Measurements from ENCODE around the gene SYN1. TPM values are rescaled to one million over a fixed set of nuclear protein-coding genes. Genes with fewer than 3 reads are reported as not detected.

SYN1 gene
- total and polyA plus RNA-seq, 2 experiments from 2014 or later = 3.6 to 6.7 TPM

DNA sequence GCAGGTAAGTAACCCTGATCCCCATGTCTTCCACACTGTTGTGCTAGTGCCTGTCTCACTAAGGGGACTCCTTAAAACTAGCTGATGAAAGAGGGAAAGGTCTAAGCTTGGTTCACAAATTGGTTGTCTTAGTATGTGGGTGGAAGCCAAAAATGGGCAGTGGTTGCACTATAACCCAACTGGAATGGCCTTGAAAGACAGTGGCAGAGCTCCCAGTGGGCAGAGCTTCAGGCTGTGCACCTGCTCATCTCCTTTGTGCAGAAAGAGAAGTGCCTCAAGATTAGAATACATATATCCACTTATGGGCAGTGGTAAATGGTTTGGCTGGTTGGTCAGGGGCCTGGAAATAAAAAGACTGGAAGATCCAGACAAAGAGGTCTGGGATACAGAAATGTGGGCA lies 7.2 kb downstream of the SYN1 start (continued):
- TF ChIP-seq, protein P1, sequence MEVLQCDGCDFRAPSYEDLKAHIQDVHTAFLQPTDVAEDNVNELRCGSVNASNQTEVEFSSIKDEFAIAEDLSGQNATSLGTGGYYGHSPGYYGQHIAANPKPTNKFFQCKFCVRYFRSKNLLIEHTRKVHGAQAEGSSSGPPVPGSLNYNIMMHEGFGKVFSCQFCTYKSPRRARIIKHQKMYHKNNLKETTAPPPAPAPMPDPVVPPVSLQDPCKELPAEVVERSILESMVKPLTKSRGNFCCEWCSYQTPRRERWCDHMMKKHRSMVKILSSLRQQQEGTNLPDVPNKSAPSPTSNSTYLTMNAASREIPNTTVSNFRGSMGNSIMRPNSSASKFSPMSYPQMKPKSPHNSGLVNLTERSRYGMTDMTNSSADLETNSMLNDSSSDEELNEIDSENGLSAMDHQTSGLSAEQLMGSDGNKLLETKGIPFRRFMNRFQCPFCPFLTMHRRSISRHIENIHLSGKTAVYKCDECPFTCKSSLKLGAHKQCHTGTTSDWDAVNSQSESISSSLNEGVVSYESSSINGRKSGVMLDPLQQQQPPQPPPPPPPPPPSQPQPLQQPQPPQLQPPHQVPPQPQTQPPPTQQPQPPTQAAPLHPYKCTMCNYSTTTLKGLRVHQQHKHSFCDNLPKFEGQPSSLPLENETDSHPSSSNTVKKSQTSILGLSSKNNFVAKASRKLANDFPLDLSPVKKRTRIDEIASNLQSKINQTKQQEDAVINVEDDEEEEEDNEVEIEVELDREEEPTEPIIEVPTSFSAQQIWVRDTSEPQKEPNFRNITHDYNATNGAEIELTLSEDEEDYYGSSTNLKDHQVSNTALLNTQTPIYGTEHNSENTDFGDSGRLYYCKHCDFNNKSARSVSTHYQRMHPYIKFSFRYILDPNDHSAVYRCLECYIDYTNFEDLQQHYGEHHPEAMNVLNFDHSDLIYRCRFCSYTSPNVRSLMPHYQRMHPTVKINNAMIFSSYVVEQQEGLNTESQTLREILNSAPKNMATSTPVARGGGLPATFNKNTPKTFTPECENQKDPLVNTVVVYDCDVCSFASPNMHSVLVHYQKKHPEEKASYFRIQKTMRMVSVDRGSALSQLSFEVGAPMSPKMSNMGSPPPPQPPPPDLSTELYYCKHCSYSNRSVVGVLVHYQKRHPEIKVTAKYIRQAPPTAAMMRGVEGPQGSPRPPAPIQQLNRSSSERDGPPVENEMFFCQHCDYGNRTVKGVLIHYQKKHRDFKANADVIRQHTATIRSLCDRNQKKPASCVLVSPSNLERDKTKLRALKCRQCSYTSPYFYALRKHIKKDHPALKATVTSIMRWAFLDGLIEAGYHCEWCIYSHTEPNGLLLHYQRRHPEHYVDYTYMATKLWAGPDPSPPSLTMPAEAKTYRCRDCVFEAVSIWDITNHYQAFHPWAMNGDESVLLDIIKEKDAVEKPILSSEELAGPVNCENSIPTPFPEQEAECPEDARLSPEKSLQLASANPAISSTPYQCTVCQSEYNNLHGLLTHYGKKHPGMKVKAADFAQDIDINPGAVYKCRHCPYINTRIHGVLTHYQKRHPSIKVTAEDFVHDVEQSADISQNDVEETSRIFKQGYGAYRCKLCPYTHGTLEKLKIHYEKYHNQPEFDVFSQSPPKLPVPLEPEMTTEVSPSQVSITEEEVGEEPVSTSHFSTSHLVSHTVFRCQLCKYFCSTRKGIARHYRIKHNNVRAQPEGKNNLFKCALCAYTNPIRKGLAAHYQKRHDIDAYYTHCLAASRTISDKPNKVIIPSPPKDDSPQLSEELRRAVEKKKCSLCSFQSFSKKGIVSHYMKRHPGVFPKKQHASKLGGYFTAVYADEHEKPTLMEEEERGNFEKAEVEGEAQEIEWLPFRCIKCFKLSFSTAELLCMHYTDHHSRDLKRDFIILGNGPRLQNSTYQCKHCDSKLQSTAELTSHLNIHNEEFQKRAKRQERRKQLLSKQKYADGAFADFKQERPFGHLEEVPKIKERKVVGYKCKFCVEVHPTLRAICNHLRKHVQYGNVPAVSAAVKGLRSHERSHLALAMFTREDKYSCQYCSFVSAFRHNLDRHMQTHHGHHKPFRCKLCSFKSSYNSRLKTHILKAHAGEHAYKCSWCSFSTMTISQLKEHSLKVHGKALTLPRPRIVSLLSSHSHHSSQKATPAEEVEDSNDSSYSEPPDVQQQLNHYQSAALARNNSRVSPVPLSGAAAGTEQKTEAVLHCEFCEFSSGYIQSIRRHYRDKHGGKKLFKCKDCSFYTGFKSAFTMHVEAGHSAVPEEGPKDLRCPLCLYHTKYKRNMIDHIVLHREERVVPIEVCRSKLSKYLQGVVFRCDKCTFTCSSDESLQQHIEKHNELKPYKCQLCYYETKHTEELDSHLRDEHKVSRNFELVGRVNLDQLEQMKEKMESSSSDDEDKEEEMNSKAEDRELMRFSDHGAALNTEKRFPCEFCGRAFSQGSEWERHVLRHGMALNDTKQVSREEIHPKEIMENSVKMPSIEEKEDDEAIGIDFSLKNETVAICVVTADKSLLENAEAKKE (CRISPR knock-in tag; IDR thresholded peaks at IDR 0.05) = no peak
- no peak for TF ChIP-seq ZNF331 (CRISPR knock-in tag; IDR thresholded peaks at IDR 0.05; ENCODE audit: low read depth)
- TF ChIP-seq, protein P2, sequence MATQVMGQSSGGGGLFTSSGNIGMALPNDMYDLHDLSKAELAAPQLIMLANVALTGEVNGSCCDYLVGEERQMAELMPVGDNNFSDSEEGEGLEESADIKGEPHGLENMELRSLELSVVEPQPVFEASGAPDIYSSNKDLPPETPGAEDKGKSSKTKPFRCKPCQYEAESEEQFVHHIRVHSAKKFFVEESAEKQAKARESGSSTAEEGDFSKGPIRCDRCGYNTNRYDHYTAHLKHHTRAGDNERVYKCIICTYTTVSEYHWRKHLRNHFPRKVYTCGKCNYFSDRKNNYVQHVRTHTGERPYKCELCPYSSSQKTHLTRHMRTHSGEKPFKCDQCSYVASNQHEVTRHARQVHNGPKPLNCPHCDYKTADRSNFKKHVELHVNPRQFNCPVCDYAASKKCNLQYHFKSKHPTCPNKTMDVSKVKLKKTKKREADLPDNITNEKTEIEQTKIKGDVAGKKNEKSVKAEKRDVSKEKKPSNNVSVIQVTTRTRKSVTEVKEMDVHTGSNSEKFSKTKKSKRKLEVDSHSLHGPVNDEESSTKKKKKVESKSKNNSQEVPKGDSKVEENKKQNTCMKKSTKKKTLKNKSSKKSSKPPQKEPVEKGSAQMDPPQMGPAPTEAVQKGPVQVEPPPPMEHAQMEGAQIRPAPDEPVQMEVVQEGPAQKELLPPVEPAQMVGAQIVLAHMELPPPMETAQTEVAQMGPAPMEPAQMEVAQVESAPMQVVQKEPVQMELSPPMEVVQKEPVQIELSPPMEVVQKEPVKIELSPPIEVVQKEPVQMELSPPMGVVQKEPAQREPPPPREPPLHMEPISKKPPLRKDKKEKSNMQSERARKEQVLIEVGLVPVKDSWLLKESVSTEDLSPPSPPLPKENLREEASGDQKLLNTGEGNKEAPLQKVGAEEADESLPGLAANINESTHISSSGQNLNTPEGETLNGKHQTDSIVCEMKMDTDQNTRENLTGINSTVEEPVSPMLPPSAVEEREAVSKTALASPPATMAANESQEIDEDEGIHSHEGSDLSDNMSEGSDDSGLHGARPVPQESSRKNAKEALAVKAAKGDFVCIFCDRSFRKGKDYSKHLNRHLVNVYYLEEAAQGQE (IDR thresholded peaks at IDR 0.05; ENCODE audit: unreplicated experiment) = no peak

DNA sequence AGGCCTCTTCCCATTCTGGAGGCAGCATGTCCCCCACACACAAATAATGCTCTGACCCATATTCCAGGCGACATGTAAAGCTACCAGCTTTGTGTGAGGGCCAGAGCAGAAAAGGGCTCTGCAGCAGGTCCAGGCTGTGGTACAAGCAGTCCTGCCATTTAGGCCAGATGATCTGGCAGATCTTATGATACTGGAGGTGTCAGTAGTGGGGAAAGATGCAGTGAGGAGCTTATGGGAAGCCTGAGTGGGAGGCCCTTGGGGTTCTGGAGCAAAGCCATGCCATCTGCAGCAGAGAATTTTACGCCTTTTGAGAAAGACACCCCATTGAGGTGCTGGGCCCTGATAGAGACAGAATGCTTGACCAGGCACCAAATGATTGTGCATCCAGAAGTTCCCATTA lies 7.7 kb downstream of the SYN1 start:
- H3K9me2 ChIP-seq (ENCODE audit: insufficient read depth) = no peaks in the 10 kb centered on the region
- no peak overlapping the region for H3K27ac Mint-ChIP-seq
- no peaks in the 10 kb centered on the region for H3K27me3 ChIP-seq (ENCODE audit: insufficient read depth)
- H3K9me3 Mint-ChIP-seq = no peaks in the 10 kb centered on the region
- H3F3A ChIP-seq (replicated peaks; ENCODE audit: low read depth) = no peaks in the 10 kb centered on the region
- H3K36me3 ChIP-seq (ENCODE audit: insufficient read depth) = no peaks in the 10 kb centered on the region
- H3K36me3 Mint-ChIP-seq (ENCODE audit: low read depth) = peaks cover 9% of the 10 kb centered on the region; the same call in 1 of the 3 replicates
- no peaks in the 10 kb centered on the region for H4K20me1 ChIP-seq (replicated peaks; ENCODE audit: insufficient read depth)
- peaks cover 3% of the 10 kb centered on the region for H3K27me3 Mint-ChIP-seq (ENCODE audit: insufficient read depth, low read depth, poor library complexity)
- H3K4me3 Mint-ChIP-seq = no peak overlapping the region
- no peak overlapping the region for H3K4me3 ChIP-seq
- no peak overlapping the region for H2AFZ ChIP-seq
- no peak overlapping the region for H3K4me2 ChIP-seq
- ATAC-seq (no peak), DNase-seq (ENCODE audit: low spot score) (no peak)
- H3K4me1 Mint-ChIP-seq = peaks cover 17% of the 10 kb centered on the region
- no peaks in the 10 kb centered on the region for H3K79me2 ChIP-seq (replicated peaks; ENCODE audit: insufficient read depth)
- H3K27ac ChIP-seq (ENCODE audit: low read depth) = no peak overlapping the region
- H3K4me1 ChIP-seq (ENCODE audit: insufficient read depth) = no peaks in the 10 kb centered on the region
- TF ChIP-seq EZH2 (IDR thresholded peaks at IDR 0.05; ENCODE audit: low read depth, unreplicated experiment) = no peak
- TF ChIP-seq ZNF114 (CRISPR knock-in tag; IDR thresholded peaks at IDR 0.05) = no peak
- TF ChIP-seq ZNF331 (CRISPR knock-in tag; IDR thresholded peaks at IDR 0.05; ENCODE audit: low read depth) = no peak
- TF ChIP-seq EZH2phosphoT487 (IDR thresholded peaks at IDR 0.05; ENCODE audit: unreplicated experiment) = no peak
- TF ChIP-seq CREB1 (CRISPR knock-in tag; IDR thresholded peaks at IDR 0.05; ENCODE audit: low read depth) = no peak
- TF ChIP-seq STAT1 (IDR thresholded peaks at IDR 0.05; ENCODE audit: unreplicated experiment) = no peak
- TF ChIP-seq NANOG (IDR thresholded peaks at IDR 0.05; ENCODE audit: borderline replicate concordance) = no peak
- TF ChIP-seq POLR2AphosphoS5 (IDR thresholded peaks at IDR 0.05; ENCODE audit: low read depth) = no peak
- TF ChIP-seq, protein P2 (IDR thresholded peaks at IDR 0.05; ENCODE audit: unreplicated experiment) = no peak

Measured in GM23338 (cell line).